ENCODE results near the gene NBAS. TPM values are rescaled to one million over a fixed set of nuclear protein-coding genes. Genes with fewer than 3 reads are reported as not detected.
A peak's percentile ranks its signal among the peaks of the same experiment; 100 is the strongest.

Gene NBAS
- total RNA-seq, 4 donors from 2014 or later: 27.3 to 43.6 (median 28.4) TPM

- no peaks in the 10 kb centered on the region for H3K27me3 ChIP-seq
- H3K4me3 ChIP-seq: peak overlapping the region; percentile 80 to 95 (median 82)
- ATAC-seq (peak; percentile 60 to 70), DNase-seq (no peak)
- no peaks in the 10 kb centered on the region for H3K36me3 ChIP-seq
- H3K27ac ChIP-seq: peak overlapping the region; percentile 84 to 89 (median 84)
- H3K9me3 ChIP-seq: no peaks in the 10 kb centered on the region
- in situ Hi-C loops (cut with MboI; ENCODE audit: low sequenced_read_pairs in 4 of 4) (no loop called here), intact Hi-C loops (cut with DNase I; ENCODE audit: low total_unique reads) (loop anchor here (1.0 to 5.0 kb wide), 2 partner anchors 30 to 109 kb away; partner anchors contain the start of gene DDX1)
- H3K4me1 ChIP-seq: peaks cover 23 to 27% of the 10 kb centered on the region in 2 donors
- no peak for TF ChIP-seq CTCF (IDR thresholded peaks at IDR 0.05 in 4 of 5, conservative IDR thresholded peaks at IDR 0.05 in 1 of 5)
These were observed 625 bp upstream of the NBAS start for GRCh38 chr2:15561574-15562344.

GRCh38 chr2:15560140-15560987, 770 bp downstream of the NBAS start:
- no peaks in the 10 kb centered on the region for H3K27me3 ChIP-seq
- no peak for TF ChIP-seq CTCF (IDR thresholded peaks at IDR 0.05 in 4 of 5, conservative IDR thresholded peaks at IDR 0.05 in 1 of 5)
- no peak for TF ChIP-seq POLR2A (IDR thresholded peaks at IDR 0.05)
- DNase-seq: no peak
- in situ Hi-C loops (cut with MboI; ENCODE audit: low sequenced_read_pairs in 4 of 4) (no loop called here), intact Hi-C loops (cut with DNase I; ENCODE audit: low total_unique reads) (loop anchor here (5.0 kb wide), 1 partner anchor 108 kb away; no protein-coding TSS in a partner anchor)
- ATAC-seq: peak; percentile 50 to 57
- H3K27ac ChIP-seq: peak overlapping the region; percentile 84 to 89 (median 84)
- H3K36me3 ChIP-seq: no peaks in the 10 kb centered on the region
- no peaks in the 10 kb centered on the region for H3K9me3 ChIP-seq
- peaks cover 23 to 27% of the 10 kb centered on the region in 2 donors for H3K4me1 ChIP-seq
- peak overlapping the region; percentile 80 to 95 (median 82) for H3K4me3 ChIP-seq

GRCh38 chr2:15559379-15560139, 1.6 kb downstream of the NBAS start:
- intact Hi-C loops (cut with DNase I; ENCODE audit: low total_unique reads) (loop anchor here (5.0 kb wide), 1 partner anchor 107 kb away; no protein-coding TSS in a partner anchor), in situ Hi-C loops (cut with MboI; ENCODE audit: low sequenced_read_pairs in 4 of 4) (no loop called here)
- Histone ChIP-seq H3K27me3 (no peaks in the 10 kb centered on the region), H3K4me3 (peak overlapping the region; percentile 80 to 95 (median 82)), H3K4me1 (peaks cover 23 to 27% of the 10 kb centered on the region in 2 donors), H3K36me3 (no peaks in the 10 kb centered on the region), H3K27ac (no peak overlapping the region), H3K9me3 (no peaks in the 10 kb centered on the region)
- TF ChIP-seq CTCF (IDR thresholded peaks at IDR 0.05 in 4 of 5, conservative IDR thresholded peaks at IDR 0.05 in 1 of 5) (no peak), POLR2A (IDR thresholded peaks at IDR 0.05) (no peak)
- ATAC-seq (no peak), DNase-seq (no peak)

DNA sequence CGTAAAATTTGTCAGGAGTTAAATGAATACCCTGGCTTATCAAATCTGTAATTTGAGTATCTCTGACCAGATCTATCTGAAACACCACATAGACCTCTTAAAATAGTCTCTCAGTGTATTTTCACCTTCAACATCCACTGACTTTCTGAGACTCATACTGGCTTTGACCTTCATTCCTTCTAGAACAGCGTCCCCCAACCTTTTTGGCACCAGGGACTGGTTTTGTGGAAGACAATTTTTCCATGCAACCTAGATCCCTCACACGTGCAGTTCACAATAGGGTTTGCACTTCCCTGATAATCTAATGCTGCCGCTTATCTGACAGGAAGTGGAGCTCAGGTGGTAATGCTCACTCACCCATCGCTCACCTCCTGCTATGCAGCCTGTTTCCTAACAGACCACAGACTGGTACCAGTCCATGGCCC, 3.2 kb downstream of the NBAS start:
- no peak for DNase-seq
- Histone ChIP-seq H3K4me3 (no peak overlapping the region), H3K36me3 (no peaks in the 10 kb centered on the region), H3K9me3 (no peaks in the 10 kb centered on the region), H3K27ac (no peak overlapping the region), H3K4me1 (peaks cover 23 to 27% of the 10 kb centered on the region in 2 donors), H3K27me3 (no peaks in the 10 kb centered on the region)
- in situ Hi-C loops (cut with MboI; ENCODE audit: low sequenced_read_pairs in 4 of 4): no loop called here
- TF ChIP-seq POLR2A (IDR thresholded peaks at IDR 0.05) (no peak), CTCF (IDR thresholded peaks at IDR 0.05 in 4 of 5, conservative IDR thresholded peaks at IDR 0.05 in 1 of 5) (no peak)
- no peak for ATAC-seq
- intact Hi-C loops (cut with DNase I; ENCODE audit: low total_unique reads): no loop called here
